Measurements from ENCODE around the gene MAP6.

Gene MAP6

DNA sequence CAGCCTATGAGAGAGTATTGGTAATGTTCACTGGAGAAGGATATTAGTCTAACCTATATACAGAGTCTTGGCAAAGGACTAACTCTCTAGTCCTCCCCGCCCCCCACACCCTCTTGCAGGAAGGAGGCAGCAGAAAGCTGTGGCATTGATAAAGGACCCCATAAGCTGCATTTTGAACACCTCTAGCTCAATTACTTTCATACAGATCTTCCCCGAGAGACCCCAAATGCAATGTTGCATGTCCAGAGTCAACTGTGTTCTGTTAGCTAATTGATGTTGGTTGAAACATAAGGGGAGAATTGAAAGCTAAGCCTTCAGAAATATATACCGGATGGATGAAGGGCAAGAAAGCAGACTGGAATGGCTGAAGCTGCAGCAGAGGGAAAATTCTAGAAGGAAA, 2.8 kb downstream of the MAP6 start:
- DNase-seq: no peak

DNA sequence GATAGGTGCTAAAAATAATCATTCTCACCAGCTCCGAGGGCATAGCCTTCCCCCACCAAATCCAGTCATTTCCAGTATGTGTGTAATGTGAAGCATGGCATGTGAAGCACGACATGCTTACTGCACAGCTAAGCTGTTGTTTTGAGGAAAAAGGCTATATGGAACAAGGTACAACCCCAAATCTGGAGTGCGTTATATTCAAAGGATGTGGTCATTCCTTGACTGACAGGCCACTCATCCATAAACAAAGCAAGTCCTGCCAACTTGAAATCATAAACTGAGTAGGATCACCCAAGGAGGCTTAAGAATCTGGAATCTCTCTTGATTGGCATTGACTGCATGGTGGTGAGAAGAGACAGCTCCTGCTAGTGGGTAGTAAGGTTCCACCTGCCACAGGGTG, 3.7 kb downstream of the MAP6 start:
- DNase-seq: no peak

GRCh38 chr11:75664389-75664788, 4.4 kb downstream of the MAP6 start:
- DNase-seq: no peak

- DNase-seq: no peak
These were observed 5.0 kb downstream of the MAP6 start for GRCh38 chr11:75663808-75664207.

DNA sequence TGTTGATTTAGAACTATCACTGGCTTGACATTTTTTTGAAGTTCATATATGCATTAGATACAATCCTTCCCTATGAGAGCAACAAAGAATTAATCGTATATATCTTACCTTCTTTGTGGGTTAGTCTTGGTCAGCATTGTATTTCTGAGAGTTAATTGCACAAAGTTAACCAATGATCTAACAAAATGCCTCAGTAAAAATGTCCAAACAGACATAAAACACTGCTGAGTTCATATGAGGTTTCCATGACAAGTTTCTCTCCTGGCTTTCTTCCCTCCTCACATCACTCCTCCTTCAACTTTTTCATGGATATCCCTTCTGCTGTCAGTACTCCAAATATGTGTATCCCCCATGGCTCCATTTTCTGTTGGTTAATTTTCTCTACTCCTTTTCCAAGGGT, 9.0 kb downstream of the MAP6 start:
- DNase-seq: no peak

DNA sequence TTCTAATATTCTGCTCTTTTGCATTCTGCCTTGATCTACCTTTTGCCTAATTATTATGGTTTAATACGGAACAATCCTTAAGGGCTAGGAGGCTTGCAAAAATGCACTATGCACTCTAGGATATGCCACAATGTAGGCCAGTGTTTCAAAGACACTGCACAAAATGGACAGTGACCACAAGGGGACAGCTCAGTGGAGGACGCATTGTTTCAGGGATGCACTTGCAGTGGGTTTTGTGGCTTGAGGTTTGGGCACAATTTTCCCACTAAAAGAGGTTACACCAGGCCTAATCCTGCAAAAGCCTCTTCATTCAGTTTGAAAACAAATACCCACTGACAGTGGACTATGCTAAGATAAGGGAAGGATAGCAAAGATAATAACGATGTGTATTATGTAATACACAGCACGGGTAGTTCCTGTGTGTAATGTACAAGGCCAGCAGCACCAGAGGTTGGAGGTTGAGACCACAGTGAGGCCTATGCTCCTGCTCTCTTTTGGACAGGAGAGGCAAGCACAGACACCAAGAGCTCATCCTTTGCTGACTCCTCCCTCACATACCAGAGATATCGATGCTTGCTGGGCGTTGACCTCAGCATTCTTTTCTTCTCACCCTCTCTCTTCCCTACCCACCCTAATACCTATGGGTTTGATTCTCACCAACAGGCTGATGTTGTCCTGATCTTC, 12.7 kb downstream of the MAP6 start:
- DNase-seq: no peak

DNA sequence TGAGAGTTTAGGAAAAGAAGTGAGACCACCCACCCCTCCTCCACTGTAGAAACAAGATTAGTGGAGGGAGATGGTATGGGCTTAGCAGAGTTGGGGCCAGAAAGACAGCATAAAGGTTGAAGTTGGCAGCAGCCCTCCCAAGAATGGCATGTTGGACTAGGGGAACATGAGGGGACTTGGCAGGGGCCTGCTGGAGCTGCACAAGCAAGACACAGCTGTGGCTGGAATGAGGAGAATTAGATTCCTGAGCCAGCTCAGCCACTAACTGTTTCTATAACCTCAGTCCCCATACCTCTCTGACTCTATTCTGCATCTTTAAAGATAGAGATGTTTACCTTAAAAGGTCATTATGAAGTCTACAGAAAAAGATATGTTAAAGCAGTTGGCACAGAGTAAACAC, 13.2 kb downstream of the MAP6 start:
- no peak for DNase-seq

DNA sequence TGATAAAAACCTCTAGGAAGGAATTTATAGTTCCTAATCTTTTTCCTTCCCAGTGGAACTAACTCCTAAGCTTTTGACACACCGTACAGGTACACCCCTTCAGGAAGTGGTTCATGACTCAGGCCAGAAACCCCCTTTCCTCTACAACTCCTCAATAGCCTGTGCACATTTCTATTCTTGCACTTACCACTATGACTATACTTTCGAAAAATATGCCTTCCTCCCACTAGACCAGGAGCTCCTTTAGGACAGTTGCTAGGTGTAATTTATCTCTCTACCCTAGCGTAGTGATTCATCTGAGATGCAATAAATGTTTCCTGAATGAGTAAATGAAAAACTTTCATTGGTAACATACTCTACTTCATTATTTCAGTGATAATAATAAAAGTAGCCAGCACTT, 14.5 kb downstream of the MAP6 start:
- no peak for DNase-seq

DNA sequence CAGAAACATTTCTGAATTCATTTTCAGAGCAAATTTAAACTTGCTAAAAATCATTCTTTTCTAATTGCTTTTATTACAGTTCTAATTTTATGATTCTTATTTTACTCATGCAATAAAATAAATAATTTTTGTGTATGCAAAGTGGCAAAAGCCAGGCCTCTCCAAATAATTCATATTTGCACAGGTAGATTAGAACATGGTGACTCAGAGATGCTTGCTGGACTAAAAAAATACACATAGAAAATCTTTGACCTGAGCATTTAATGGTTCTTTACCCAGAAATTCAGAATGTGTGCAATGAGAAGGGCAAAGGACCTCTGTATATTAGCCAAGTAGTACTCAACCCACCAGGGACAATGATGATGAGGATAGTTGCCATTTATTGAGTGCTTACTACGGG, 15.3 kb downstream of the MAP6 start:
- no peak for DNase-seq

DNA sequence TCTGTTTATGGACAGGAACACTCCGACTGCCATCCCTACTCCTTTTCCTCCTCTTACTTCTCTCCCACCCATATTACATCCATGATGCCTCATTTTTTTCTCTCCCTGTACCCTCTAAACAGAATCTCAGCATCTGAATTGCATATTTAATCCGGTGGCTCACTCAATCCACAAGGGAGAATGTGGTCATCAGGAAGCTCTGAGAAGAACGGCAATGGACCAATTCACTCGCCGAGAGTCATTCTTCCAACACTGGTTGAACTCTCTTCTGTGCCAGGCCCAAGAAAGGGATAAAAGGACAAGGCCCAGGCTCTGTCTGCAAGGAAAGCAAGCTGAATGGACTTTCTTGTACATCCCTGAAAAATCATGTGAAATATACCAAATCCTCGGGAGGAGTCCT, 15.9 kb downstream of the MAP6 start:
- no peak for DNase-seq

GRCh38 chr11:75651218-75651617, 17.6 kb downstream of the MAP6 start:
- DNase-seq: no peak

DNA sequence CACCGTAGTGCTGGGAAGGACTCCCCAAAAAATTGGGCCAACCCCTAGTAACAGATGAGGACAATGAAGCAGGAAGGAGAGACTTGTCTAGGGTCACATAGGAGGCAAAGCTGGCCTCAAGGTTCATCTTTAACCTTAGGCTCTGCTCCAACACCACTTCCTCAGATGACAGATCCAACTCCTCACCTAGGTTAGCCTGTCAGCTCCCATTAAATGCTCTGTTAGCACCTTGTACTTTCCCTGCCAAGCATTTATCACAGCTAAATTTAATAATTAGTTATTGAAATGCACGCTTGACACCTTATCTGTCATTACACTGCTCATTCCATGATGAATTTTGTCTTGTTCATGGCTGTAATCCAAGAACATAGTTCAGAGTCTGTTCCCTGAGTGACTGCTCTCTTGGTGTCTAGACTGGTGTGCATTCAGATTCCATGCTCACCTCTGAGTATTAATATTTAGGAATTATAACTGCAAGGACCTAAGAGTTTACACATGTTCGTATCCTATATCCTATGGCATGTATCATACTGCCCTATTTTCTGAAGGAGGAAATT, 18.6 kb downstream of the MAP6 start:
- DNase-seq: no peak

- no peak for DNase-seq
These were observed 23.9 kb downstream of the MAP6 start for GRCh38 chr11:75644946-75645345.

- DNase-seq: no peak
These were observed 24.5 kb downstream of the MAP6 start for GRCh38 chr11:75644370-75644769.

GRCh38 chr11:75642402-75643113, 26.3 kb downstream of the MAP6 start:
- DNase-seq: no peak

- no peak for DNase-seq
These were observed 29.1 kb downstream of the MAP6 start for GRCh38 chr11:75639762-75640181.

GRCh38 chr11:75637998-75638397, 30.8 kb downstream of the MAP6 start:
- DNase-seq: no peak

DNA sequence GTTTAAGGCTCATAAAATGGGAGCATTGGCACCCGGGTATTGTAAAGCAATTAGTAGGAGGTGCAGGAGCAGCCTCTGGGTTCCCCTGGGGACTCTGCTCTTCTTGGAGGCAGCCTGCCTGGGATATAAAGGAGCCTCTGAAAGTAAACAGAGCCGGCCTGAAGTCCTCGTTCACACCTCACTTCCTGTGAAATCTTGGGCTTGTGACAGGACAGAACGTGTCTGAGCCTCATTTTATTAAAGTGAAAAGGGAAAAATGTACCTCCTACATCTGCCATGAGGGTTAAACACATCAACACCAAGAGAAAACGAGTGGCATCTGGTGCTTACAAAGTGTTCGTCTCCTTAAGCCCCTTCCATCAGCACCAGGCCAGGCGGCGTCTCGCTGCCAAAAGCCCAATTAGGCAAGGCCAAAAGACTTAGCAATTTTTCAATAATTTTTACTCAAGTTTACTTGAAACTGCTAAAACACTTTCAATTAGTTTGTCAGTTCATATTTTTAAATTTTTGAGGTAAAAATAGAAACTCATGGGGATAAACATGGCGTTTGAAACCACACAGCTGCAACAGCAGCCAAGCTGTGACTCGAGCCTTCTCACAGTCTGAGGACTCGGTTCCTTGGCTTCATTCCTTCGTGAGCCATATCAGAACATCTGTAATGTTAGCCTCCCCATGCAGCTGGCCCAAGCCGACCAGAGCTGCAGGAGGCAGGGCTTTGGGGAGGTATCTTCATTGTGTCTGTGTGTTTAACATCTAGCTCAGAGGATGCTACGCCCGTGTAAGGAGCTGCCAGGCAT, 33.6 kb downstream of the MAP6 start:
- DNase-seq: no peak

DNA sequence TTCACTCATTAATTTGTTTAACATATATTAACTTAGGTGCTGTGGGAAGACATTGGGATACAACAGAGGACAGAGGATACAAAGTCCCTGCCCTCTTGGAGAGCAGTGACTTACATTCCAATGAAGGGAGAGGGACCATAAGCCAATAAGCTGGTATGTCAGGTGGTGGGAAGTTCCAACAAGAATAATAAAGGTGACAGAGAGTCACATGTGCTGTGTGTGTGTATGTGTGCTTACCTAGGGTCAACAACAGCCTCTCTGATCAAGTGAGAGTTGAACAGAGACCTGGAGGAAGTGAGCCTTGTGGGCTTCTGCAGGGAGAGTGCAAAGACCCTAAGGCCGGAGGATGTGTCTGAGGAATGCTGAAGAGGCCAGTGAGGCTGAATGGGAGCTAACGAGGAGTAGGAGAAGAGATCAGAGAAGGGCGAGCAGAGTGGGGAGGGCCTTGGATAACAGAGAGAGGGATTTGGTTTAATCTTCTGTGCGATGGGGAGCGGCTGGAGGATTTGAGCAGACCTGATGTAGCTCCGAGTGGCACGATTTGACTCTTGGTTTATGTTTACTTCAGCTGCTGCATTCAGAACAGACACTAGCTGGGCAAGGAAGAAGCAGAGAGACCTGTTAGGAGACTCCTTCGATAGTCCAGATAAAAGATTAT, 35.3 kb downstream of the MAP6 start:
- DNase-seq: no peak

DNA sequence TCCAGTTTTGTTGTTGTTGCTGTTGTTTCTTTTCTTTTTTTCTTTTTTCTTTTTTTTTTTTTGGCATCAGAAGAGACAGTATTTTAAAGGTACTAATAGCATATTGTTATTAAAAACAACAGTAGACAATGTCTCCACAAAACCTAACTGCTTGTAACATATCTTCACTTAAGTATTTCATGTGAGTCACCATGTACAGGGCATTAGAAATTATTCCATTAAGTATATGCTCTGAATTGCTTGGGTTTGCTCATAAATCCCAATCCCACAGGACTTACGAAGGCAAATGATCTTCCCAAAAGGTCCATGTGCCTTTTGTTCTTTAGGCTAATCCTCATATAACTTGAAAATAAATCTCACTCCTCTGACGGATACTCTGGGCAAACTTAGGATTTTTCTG, 35.9 kb downstream of the MAP6 start:
- DNase-seq: no peak

GRCh38 chr11:75632450-75632849, 36.4 kb downstream of the MAP6 start:
- no peak for DNase-seq

DNA sequence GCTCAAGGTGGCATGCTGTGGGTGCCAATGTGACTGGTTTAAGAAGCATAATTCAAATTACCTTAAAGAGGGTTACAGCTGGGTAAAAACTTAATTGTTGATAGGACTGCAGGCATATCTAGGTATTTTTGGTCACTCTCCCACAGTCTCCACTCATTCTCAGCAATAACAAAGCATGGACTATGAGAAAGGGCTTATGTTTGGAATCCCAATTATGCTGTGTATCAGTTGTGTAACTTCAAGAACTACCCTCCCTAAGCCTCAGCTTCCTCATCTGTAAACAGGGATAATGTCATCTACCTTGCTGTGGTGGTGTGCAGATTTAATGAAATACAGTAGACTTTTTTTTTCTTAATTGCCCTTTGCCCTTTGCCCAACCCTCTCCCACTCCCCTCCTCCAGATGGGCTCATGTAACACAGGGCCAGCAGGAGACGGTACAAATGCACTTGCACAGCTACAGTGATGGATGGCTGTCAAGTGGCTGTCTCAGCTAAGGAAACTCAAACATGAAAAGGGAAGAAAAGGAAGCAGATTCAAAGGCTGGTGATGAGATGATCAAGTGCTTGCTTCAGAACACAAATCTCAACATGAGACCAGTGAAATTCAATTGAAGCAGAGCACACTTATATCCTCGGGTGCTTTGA, 37.6 kb downstream of the MAP6 start:
- DNase-seq: no peak

Measured in activated T-cell treated with anti-CD3 and anti-CD28 coated beads, Interleukin-2, amount 50 U/mL, for 48 hours (primary cell).